CD4-positive, alpha-beta T cell treated with Interleukin-2 at 100 ng/mL for 4 hours (primary cell): ENCODE results near the gene MALAT1.
"Not testable (repeated sequence)": the region's sequence is repeated elsewhere in the genome, so short reads cannot be mapped to it uniquely, and the experiment has no call there.

Experiments used
- DNase-seq: peaks from one replicate; pipeline ENCODE4 v3.0.0-alpha.2; 2020; ENCODE audit warnings: low spot score

MALAT1 gene

GRCh38 chr11:65498727-65498976 lies 193 bp upstream of the MALAT1 start:
- DNase-seq = no peak

GRCh38 chr11:65499713-65500386 lies 1.0 kb downstream of the MALAT1 start:
- no peak for DNase-seq

GRCh38 chr11:65500387-65501185 lies 1.7 kb downstream of the MALAT1 start:
- peak; percentile 42 for DNase-seq

GRCh38 chr11:65501186-65501471 lies 2.3 kb downstream of the MALAT1 start:
- no peak for DNase-seq

- DNase-seq = peak; percentile 3
These were observed 2.8 kb downstream of the MALAT1 start for GRCh38 chr11:65501472-65502273.

- DNase-seq = no peak
These were observed 3.4 kb downstream of the MALAT1 start for GRCh38 chr11:65502274-65502554.

- DNase-seq = peak; percentile 47
These were observed 3.9 kb downstream of the MALAT1 start for GRCh38 chr11:65502555-65503367.

GRCh38 chr11:65503368-65503948 lies 4.6 kb downstream of the MALAT1 start:
- DNase-seq = no peak

DNA sequence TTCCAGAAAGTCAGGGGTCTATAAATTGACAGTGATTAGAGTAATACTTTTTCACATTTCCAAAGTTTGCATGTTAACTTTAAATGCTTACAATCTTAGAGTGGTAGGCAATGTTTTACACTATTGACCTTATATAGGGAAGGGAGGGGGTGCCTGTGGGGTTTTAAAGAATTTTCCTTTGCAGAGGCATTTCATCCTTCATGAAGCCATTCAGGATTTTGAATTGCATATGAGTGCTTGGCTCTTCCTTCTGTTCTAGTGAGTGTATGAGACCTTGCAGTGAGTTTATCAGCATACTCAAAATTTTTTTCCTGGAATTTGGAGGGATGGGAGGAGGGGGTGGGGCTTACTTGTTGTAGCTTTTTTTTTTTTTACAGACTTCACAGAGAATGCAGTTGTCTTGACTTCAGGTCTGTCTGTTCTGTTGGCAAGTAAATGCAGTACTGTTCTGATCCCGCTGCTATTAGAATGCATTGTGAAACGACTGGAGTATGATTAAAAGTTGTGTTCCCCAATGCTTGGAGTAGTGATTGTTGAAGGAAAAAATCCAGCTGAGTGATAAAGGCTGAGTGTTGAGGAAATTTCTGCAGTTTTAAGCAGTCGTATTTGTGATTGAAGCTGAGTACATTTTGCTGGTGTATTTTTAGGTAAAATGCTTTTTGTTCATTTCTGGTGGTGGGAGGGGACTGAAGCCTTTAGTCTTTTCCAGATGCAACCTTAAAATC lies 5.3 kb downstream of the MALAT1 start:
- DNase-seq = peak; percentile 18

DNA sequence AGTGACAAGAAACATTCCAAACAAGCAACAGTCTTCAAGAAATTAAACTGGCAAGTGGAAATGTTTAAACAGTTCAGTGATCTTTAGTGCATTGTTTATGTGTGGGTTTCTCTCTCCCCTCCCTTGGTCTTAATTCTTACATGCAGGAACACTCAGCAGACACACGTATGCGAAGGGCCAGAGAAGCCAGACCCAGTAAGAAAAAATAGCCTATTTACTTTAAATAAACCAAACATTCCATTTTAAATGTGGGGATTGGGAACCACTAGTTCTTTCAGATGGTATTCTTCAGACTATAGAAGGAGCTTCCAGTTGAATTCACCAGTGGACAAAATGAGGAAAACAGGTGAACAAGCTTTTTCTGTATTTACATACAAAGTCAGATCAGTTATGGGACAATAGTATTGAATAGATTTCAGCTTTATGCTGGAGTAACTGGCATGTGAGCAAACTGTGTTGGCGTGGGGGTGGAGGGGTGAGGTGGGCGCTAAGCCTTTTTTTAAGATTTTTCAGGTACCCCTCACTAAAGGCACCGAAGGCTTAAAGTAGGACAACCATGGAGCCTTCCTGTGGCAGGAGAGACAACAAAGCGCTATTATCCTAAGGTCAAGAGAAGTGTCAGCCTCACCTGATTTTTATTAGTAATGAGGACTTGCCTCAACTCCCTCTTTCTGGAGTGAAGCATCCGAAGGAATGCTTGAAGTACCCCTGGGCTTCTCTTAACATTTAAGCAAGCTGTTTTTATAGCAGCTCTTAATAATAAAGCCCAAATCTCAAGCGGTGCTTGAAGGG lies 6.0 kb downstream of the MALAT1 start:
- DNase-seq = no peak

DNA sequence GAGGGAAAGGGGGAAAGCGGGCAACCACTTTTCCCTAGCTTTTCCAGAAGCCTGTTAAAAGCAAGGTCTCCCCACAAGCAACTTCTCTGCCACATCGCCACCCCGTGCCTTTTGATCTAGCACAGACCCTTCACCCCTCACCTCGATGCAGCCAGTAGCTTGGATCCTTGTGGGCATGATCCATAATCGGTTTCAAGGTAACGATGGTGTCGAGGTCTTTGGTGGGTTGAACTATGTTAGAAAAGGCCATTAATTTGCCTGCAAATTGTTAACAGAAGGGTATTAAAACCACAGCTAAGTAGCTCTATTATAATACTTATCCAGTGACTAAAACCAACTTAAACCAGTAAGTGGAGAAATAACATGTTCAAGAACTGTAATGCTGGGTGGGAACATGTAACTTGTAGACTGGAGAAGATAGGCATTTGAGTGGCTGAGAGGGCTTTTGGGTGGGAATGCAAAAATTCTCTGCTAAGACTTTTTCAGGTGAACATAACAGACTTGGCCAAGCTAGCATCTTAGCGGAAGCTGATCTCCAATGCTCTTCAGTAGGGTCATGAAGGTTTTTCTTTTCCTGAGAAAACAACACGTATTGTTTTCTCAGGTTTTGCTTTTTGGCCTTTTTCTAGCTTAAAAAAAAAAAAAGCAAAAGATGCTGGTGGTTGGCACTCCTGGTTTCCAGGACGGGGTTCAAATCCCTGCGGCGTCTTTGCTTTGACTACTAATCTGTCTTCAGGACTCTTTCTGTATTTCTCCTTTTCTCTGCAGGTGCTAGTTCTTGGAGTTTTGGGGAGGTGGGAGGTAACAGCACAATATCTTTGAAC lies 6.8 kb downstream of the MALAT1 start:
- peak; percentile 11 for DNase-seq

DNA sequence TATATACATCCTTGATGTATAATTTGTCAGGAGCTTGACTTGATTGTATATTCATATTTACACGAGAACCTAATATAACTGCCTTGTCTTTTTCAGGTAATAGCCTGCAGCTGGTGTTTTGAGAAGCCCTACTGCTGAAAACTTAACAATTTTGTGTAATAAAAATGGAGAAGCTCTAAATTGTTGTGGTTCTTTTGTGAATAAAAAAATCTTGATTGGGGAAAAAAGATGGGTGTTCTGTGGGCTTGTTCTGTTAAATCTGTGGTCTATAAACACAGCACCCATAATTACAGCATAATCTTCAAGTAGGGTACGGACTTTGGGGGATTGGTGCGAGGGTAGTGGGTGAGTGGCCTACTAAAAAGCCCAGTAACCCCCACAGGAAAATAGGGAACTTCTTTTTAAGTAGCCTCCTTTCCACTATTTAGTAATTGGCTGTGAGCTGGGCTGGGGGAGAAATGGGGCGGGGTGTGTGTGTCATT lies 7.5 kb downstream of the MALAT1 start:
- DNase-seq = no peak

DNA sequence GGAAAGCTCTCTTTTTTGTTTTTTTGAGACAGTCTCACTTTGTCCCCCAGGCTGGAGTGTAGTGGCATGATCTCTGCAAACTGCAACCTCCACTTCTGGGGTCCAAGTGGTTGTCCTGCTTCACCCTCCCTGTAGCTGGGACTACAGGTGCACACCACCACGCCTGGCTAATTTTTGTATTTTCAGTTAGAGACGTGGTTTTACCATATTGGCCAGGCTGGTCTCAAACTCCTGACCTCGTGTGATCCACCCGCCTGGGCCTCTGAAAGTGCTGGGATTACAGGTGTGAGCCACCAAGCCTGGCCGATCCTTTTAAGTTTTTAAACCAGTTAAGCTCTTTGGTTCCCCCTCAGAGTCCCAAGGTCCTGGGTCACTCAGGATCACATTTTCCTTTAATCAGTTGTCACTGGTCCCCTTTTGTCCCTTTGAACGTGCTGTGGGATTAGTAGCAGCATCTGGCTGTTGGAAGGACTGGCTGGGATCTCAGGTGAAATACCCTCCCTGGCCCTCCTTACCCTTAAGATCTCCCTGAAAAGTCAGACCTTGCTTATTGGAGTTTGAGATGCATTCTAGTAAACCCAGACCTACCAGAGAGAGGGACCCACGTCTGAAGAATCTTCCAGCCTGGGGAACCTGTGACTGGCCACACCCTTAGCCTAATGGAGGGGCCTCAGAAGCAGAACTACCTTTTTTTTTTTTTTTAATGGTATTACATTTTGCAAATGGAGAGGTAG lies 8.1 kb downstream of the MALAT1 start:
- DNase-seq = peak; percentile 34

GRCh38 chr11:65512311-65512710 lies 13.5 kb downstream of the MALAT1 start:
- DNase-seq = not testable (repeated sequence)

DNA sequence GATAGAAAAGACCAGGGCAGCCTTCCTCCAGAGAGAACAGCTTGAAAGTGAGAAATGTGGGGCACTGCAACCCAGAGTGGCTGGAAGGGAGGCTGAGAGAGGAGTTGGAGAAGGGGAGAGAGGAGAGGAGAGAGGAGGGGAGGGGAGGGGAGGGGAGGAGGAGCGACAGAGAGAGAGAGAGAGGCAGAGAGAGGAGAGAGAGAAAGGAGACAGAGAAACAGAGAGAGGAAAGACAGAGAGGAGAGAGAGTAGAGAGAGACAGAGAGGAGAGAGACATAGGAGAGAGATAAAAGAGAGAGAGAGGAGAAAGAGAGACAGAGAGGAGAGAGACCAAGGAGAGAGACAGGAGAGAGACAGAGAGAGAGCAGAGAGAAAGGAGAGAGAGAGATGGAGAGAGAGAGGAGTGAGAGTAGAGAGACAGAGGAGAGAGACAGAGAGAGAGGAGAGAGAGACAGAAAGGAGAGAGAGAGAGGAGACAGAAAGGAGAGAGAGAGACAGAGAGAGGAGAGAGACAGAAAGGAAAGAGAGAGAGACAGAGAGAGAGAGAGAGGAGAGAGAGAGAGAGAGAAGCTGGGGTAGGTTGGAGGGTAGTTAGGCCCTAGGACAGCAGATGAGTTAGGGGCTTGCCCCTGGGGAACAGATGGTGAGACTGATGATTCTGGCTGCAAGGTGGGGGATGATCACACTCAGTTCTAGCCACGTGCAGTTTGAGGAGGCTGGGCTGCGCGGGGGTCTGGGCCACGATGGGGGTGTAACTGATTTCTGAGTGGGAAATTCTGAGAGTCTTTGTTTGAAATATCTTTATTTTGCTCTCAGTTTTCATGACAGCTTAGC lies 17.5 kb downstream of the MALAT1 start:
- no peak for DNase-seq

DNA sequence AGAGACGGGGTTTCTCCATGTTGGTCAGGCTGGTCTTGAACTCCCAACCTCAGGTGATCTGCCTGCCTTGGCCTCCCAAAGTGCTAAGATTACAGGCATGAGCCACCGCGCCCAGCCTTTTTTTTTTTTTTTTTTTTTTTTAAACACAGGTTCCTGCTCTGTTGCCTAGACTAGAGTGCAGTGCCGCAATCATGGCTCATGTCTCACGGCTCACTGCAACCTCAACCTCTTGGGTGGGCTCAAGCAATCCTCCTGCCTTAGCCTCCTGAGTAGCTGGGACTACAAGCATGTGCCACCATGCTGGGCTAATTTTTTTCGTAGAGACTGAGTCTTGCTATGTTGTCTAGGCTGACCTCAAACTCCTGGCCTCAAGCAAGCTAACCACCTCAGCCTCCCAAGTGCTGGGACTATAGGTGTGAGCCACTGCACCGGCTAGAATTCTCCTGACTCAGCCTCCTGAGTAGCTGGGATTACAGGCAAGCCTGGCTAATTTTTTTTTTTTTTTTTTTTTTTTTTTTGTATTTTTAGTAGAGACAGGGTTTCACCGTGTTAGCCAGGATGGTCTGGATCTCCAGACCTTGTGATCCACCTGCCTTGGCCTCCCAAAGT lies 20.2 kb downstream of the MALAT1 start:
- not testable (repeated sequence) for DNase-seq

GRCh38 chr11:65521777-65522521 lies 23.1 kb downstream of the MALAT1 start:
- not testable (repeated sequence) for DNase-seq
